22Rv1 (cell line): ENCODE data around the gene GPRC6A.
"Not testable (repeated sequence)": the region's sequence is repeated elsewhere in the genome, so short reads cannot be mapped to it uniquely, and the experiment has no call there.

Experiments
- H3K27ac ChIP-seq: fragments of 450-650 bp; 2 replicates; pipeline ENCODE4 v1.5.1; 2017
- CTCF ChIP-seq: fragments of 450-650 bp; IDR thresholded peaks from 2 replicates; pipeline ENCODE4 v1.5.1; 2017; ENCODE audit warnings: mild to moderate bottlenecking
- ZFX ChIP-seq: fragments of 450-650 bp; IDR thresholded peaks from 2 replicates; pipeline ENCODE4 v1.6.1; 2017; ENCODE audit warnings: antibody characterized with exemption, borderline replicate concordance

GPRC6A gene

GRCh38 chr6:116858060-116858459, 29.2 kb upstream of the GPRC6A start:
- H3K27ac ChIP-seq = no peak overlapping the region
- no peak for TF ChIP-seq ZFX
- no peak for TF ChIP-seq CTCF

GRCh38 chr6:116847227-116847626, 18.3 kb upstream of the GPRC6A start:
- no peak for TF ChIP-seq ZFX
- TF ChIP-seq CTCF = peak; percentile 37; the same call in 1 of the 2 replicates
- H3K27ac ChIP-seq = no peak overlapping the region

- TF ChIP-seq ZFX = no peak
- no peak for TF ChIP-seq CTCF
- no peak overlapping the region for H3K27ac ChIP-seq
These were observed 13.6 kb upstream of the GPRC6A start for GRCh38 chr6:116842459-116842858.

- no peak overlapping the region for H3K27ac ChIP-seq
- no peak for TF ChIP-seq CTCF
- TF ChIP-seq ZFX = no peak
These were observed 11.2 kb upstream of the GPRC6A start for GRCh38 chr6:116840091-116840490.

- no peak for TF ChIP-seq CTCF
- H3K27ac ChIP-seq = no peak overlapping the region
These were observed 7.9 kb upstream of the GPRC6A start for GRCh38 chr6:116836606-116837342.

- not testable (repeated sequence) for H3K27ac ChIP-seq
These were observed 5.6 kb upstream of the GPRC6A start for GRCh38 chr6:116834526-116834925.

- no peak overlapping the region for H3K27ac ChIP-seq
- TF ChIP-seq ZFX (no peak), CTCF (no peak)
These were observed 1.2 kb downstream of the GPRC6A start for GRCh38 chr6:116827561-116828240.

- H3K27ac ChIP-seq = not testable (repeated sequence)
These were observed 12.5 kb downstream of the GPRC6A start for GRCh38 chr6:116816336-116816735.
